IMR-90 (cell line): Measurements from ENCODE around the gene BRMS1. TPM values are rescaled to one million over a fixed set of nuclear protein-coding genes. Genes with fewer than 3 reads are reported as not detected.
"Not testable (repeated sequence)": the region's sequence is repeated elsewhere in the genome, so short reads cannot be mapped to it uniquely, and the experiment has no call there.

Source experiments
- ATAC-seq: fragments of 200-7000 bp; cut with Tn5 transposase; 2 replicates; pipeline ENCODE4 v1.9.1; 2020; ENCODE audit warnings: low read depth, mild to moderate bottlenecking, moderate library complexity
- BruUV-seq: library from RNA; stranded (reverse); fragments of 400-500 nt; replicated peaks from 2 replicates; lab custom pipeline; 2021; lab: Mats Ljungman, UMichigan
- CTCF ChIA-PET: fragments of 300-600 bp; formaldehyde crosslinking; extraction: SDS; loops from one replicate; lab custom pipeline; 2021; ENCODE audit warnings: antibody characterized with exemption; lab: Yijun Ruan, JAX
- POLR2A ChIA-PET: fragments of 300-600 bp; sonication (Branson Sonifier 250); formaldehyde crosslinking; loops from one replicate; lab custom pipeline; 2022; ENCODE audit warnings: antibody characterized with exemption; ENCODE audit not compliant: unreplicated experiment; lab: Charles Lee
- DNase-seq: peaks from one replicate; pipeline ENCODE4 v3.0.0; 2013
- H2AFZ ChIP-seq: replicated peaks from 2 replicates; pipeline ENCODE3; 2013; ENCODE audit warnings: low read length, mild to moderate bottlenecking; ENCODE audit not compliant: poor library complexity
- H2AK5ac ChIP-seq: 2 replicates; pipeline ENCODE4 v1.6.1; 2013; ENCODE audit warnings: low read depth, low read length, inconsistent platforms
- H2AK9ac ChIP-seq: replicated peaks from 2 replicates; pipeline ENCODE3; 2013; ENCODE audit warnings: mild to moderate bottlenecking, low read depth, low read length, moderate library complexity; ENCODE audit not compliant: poor library complexity
- H2BK120ac ChIP-seq: 2 replicates; pipeline ENCODE4 v1.6.1; 2013; ENCODE audit warnings: low read depth, low read length, inconsistent platforms
- H2BK15ac ChIP-seq: 3 replicates; pipeline ENCODE4 v1.6.1; 2013; ENCODE audit warnings: low read depth, low read length, inconsistent platforms
- H2BK20ac ChIP-seq: 2 replicates; pipeline ENCODE4 v1.6.1; 2013; ENCODE audit warnings: low read depth, mild to moderate bottlenecking, inconsistent platforms, low read length, moderate library complexity
- H2BK5ac ChIP-seq: 2 replicates; pipeline ENCODE4 v1.6.1; 2013; ENCODE audit warnings: mild to moderate bottlenecking, low read depth, low read length, inconsistent platforms; ENCODE audit not compliant: poor library complexity, severe bottlenecking
- H3K14ac ChIP-seq: replicated peaks from 2 replicates; pipeline ENCODE4 v1.6.1; 2013; ENCODE audit warnings: low read depth, low read length, inconsistent platforms
- H3K18ac ChIP-seq: 2 replicates; pipeline ENCODE4 v1.6.1; 2013; ENCODE audit warnings: low read depth, low read length, control low read depth
- H3K23ac ChIP-seq: 2 replicates; pipeline ENCODE4 v1.6.1; 2013; ENCODE audit warnings: low read depth, low read length, inconsistent platforms
- H3K27ac ChIP-seq: 2 replicates; pipeline ENCODE4 v1.5.1; 2013; ENCODE audit warnings: mild to moderate bottlenecking, control low read depth, low read length; ENCODE audit not compliant: insufficient read depth
- H3K27me3 ChIP-seq: 2 replicates; pipeline ENCODE4 v1.6.1; 2013; ENCODE audit warnings: low read length; ENCODE audit not compliant: control insufficient read depth, insufficient read depth
- H3K36me3 ChIP-seq: 2 replicates; pipeline ENCODE4 v1.6.1; 2013; ENCODE audit warnings: low read length, mixed read lengths; ENCODE audit not compliant: control insufficient read depth, insufficient read depth
- H3K4ac ChIP-seq: 2 replicates; pipeline ENCODE4 v1.6.1; 2013; ENCODE audit warnings: low read depth, low read length, inconsistent platforms
- H3K4me1 ChIP-seq: 2 replicates; pipeline ENCODE4 v1.6.1; 2013; ENCODE audit warnings: low read length, mixed read lengths; ENCODE audit not compliant: control insufficient read depth, insufficient read depth
- H3K4me2 ChIP-seq: 2 replicates; pipeline ENCODE4 v1.6.1; 2013; ENCODE audit warnings: low read depth, mild to moderate bottlenecking, control low read depth, low read length, moderate library complexity
- H3K4me3 ChIP-seq: 2 replicates; pipeline ENCODE4 v1.5.1; 2013; ENCODE audit warnings: low read depth, mild to moderate bottlenecking, control low read depth, low read length, moderate library complexity; ENCODE audit not compliant: insufficient read depth
- H3K56ac ChIP-seq: 2 replicates; pipeline ENCODE4 v1.6.1; 2013; ENCODE audit warnings: low read length, inconsistent platforms; ENCODE audit not compliant: insufficient read depth; ENCODE audit errors: extremely low read depth
- H3K79me1 ChIP-seq, 2 experiments: 2 replicates each; pipeline ENCODE4 v1.6.1; 2013; ENCODE audit warnings: low read length in 2 of 2, inconsistent platforms in 1 of 2, low read depth in 1 of 2
- H3K9ac ChIP-seq: 2 replicates; pipeline ENCODE4 v1.6.1; 2013; ENCODE audit warnings: low read depth, low read length, control low read depth
- H3K9me1 ChIP-seq: 2 replicates; pipeline ENCODE4 v1.6.1; 2013; ENCODE audit warnings: low read length, inconsistent platforms; ENCODE audit not compliant: insufficient read depth
- H3K9me3 ChIP-seq: 2 replicates; pipeline ENCODE4 v1.6.1; 2013; ENCODE audit warnings: low read length; ENCODE audit not compliant: control insufficient read depth, insufficient read depth
- H4K20me1 ChIP-seq: 2 replicates; pipeline ENCODE4 v1.6.1; 2013; ENCODE audit warnings: low read length, inconsistent platforms; ENCODE audit not compliant: insufficient read depth
- H4K5ac ChIP-seq: 2 replicates; pipeline ENCODE4 v1.6.1; 2013; ENCODE audit warnings: mild to moderate bottlenecking, low read depth, low read length, control low read depth
- H4K8ac ChIP-seq, 2 experiments: 2 replicates each; pipeline ENCODE4 v1.6.1; 2013; ENCODE audit warnings: low read depth in 2 of 2, low read length in 2 of 2, control low read depth in 1 of 2, inconsistent platforms in 1 of 2
- H4K91ac ChIP-seq: 2 replicates; pipeline ENCODE4 v1.6.1; 2013; ENCODE audit warnings: low read depth, low read length, inconsistent platforms; ENCODE audit not compliant: insufficient read depth
- ELK1 ChIP-seq: fragments of 150-350 bp; IDR thresholded peaks from 2 replicates; pipeline ENCODE4 v1.6.1; 2016; ENCODE audit warnings: low read depth, mild to moderate bottlenecking, low read length, moderate library complexity, borderline replicate concordance
- MAFK ChIP-seq: IDR thresholded peaks from 2 replicates; pipeline ENCODE4 v1.6.1; 2012; ENCODE audit warnings: low read depth, low read length, improper control_type of control experiment
- WGBS, 2 experiments: methylation state at CpG; one replicate each; pipeline versions ENCODE4 v1.1.5 to v1.1.7; 2013; ENCODE audit warnings: missing lambda C conversion rate in 2 of 2; ENCODE audit not compliant: insufficient read length in 1 of 2; ENCODE audit errors: extremely low coverage in 2 of 2; 5-methylcytosine and 5-hydroxymethylcytosine counted together
- dilution Hi-C: fragments of 300-500 bp; cut with HindIII; formaldehyde crosslinking; loops from one replicate; pipeline ENCODE4 v1.14.3; 2018; ENCODE audit warnings: low sequenced_read_pairs; ENCODE audit not compliant: unreplicated experiment
- in situ Hi-C: fragments of 300-500 bp; cut with MboI; formaldehyde crosslinking; loops from 3 replicates; pipeline ENCODE4 v1.14.3; 2019; ENCODE audit warnings: low sequenced_read_pairs, inconsistent platforms, mixed read lengths
- intact Hi-C: fragments of 100-400 bp; cut with micrococcal nuclease; formaldehyde crosslinking; loops from 2 replicates; pipeline ENCODE4 v1.10.0; 2022
- polyA plus RNA-seq, 3 experiments: library from polyadenylated mRNA; depleted of rRNA; stranded (reverse); fragments of >200 nt; gene quantifications; 2 replicates each; pipeline ENCODE4 v1.2.3, GENCODE V29; 2012; ENCODE audit warnings: low replicate concordance in 1 of 3
- total RNA-seq: library from RNA; depleted of rRNA; stranded (reverse); fragments of >200 nt; gene quantifications from 2 replicates; pipeline ENCODE4 v1.2.3, GENCODE V29; 2012

BRMS1 gene
- total and polyA plus RNA-seq, 2 of the 4 experiments (the other 2 are of a cell fraction): 48.3 to 57.9 TPM

- in situ Hi-C loops: no loop called here
These were observed 14.8 kb upstream of the BRMS1 start for GRCh38 chr11:66359662-66360087.

GRCh38 chr11:66350560-66351235, 5.8 kb upstream of the BRMS1 start:
- H2BK120ac ChIP-seq, H2BK20ac ChIP-seq, H3K56ac ChIP-seq, intact Hi-C loops, H4K20me1 ChIP-seq, H3K4me3 ChIP-seq, H4K8ac ChIP-seq, dilution Hi-C loops, H3K14ac ChIP-seq, DNase-seq, H3K23ac ChIP-seq, H2AFZ ChIP-seq, H4K91ac ChIP-seq, H3K4me2 ChIP-seq, H3K27ac ChIP-seq, H3K9me3 ChIP-seq, H3K27me3 ChIP-seq, H2AK9ac ChIP-seq, H4K5ac ChIP-seq, H2BK15ac ChIP-seq, BruUV-seq, H2BK5ac ChIP-seq, H3K9ac ChIP-seq, H3K4ac ChIP-seq, in situ Hi-C loops, CTCF ChIA-PET, ATAC-seq, H3K36me3 ChIP-seq, H3K18ac ChIP-seq, POLR2A ChIA-PET, H3K4me1 ChIP-seq, H2AK5ac ChIP-seq: not testable (repeated sequence)
- Histone ChIP-seq H3K9me1 (peaks cover 11% of the 10 kb centered on the region; the same call in 1 of the 2 replicates), H3K79me1 (peaks cover 6 to 16% of the 10 kb centered on the region in 2 experiments)
- 33% methylated on average over 1 of the region's 8 CpGs; no CpG with 5 or more reads in 1 of the 2 experiments for WGBS, 2 experiments

More at GRCh38 chr11:66359662-66360087, 14.8 kb upstream of the BRMS1 start:
- no peak for TF ChIP-seq MAFK
- TF ChIP-seq ELK1: no peak
- no peak overlapping the region for H4K91ac ChIP-seq
- no peak overlapping the region for H2BK20ac ChIP-seq
- no peaks in the 10 kb centered on the region for H3K36me3 ChIP-seq
- H4K8ac ChIP-seq: no peak overlapping the region
- no peaks in the 10 kb centered on the region for H4K20me1 ChIP-seq
- no peak overlapping the region for H2BK15ac ChIP-seq
- no peak overlapping the region for H4K5ac ChIP-seq
- no peak overlapping the region for H2AK9ac ChIP-seq
- no peak overlapping the region for H2BK120ac ChIP-seq
- H3K4me1 ChIP-seq: no peaks in the 10 kb centered on the region
- no peak overlapping the region for H3K4me2 ChIP-seq
- intact Hi-C loops (no loop called here), dilution Hi-C loops (no loop called here)
- BruUV-seq: no TSS peak
- H3K27me3 ChIP-seq: no peaks in the 10 kb centered on the region; the same call in 1 of the 2 replicates
- CTCF ChIA-PET: no interaction called here
- ATAC-seq (no peak), DNase-seq (no peak)
- no peak overlapping the region for H3K4me3 ChIP-seq
- H3K56ac ChIP-seq: no peak overlapping the region
- no peaks in the 10 kb centered on the region for H3K79me1 ChIP-seq
- no peak overlapping the region for H3K27ac ChIP-seq
- H3K18ac ChIP-seq: no peak overlapping the region
- no peak overlapping the region for H3K9ac ChIP-seq
- no peak overlapping the region for H3K23ac ChIP-seq
- no peak overlapping the region for H2BK5ac ChIP-seq
- no peaks in the 10 kb centered on the region for H3K9me1 ChIP-seq
- no peak overlapping the region for H2AK5ac ChIP-seq
- no peaks in the 10 kb centered on the region for H3K9me3 ChIP-seq
- WGBS, 2 experiments: no CpG with 5 or more reads among the region's 3 CpGs
- no peak overlapping the region for H3K4ac ChIP-seq
- H3K14ac ChIP-seq: no peak overlapping the region
- H2AFZ ChIP-seq: no peak overlapping the region
- POLR2A ChIA-PET: no interaction called here
